ENCODE data around the gene PBX4.

Gene PBX4

GRCh38 chr19:19554074-19555023, 64.1 kb downstream of the PBX4 start:
- TF ChIP-seq SPI1 (IDR thresholded peaks at IDR 0.05; ENCODE audit: borderline replicate concordance, low read depth), result no peak
- TF ChIP-seq POLR2AphosphoS5 (IDR thresholded peaks at IDR 0.05; ENCODE audit: low read depth), result no peak
- TF ChIP-seq, protein P1, sequence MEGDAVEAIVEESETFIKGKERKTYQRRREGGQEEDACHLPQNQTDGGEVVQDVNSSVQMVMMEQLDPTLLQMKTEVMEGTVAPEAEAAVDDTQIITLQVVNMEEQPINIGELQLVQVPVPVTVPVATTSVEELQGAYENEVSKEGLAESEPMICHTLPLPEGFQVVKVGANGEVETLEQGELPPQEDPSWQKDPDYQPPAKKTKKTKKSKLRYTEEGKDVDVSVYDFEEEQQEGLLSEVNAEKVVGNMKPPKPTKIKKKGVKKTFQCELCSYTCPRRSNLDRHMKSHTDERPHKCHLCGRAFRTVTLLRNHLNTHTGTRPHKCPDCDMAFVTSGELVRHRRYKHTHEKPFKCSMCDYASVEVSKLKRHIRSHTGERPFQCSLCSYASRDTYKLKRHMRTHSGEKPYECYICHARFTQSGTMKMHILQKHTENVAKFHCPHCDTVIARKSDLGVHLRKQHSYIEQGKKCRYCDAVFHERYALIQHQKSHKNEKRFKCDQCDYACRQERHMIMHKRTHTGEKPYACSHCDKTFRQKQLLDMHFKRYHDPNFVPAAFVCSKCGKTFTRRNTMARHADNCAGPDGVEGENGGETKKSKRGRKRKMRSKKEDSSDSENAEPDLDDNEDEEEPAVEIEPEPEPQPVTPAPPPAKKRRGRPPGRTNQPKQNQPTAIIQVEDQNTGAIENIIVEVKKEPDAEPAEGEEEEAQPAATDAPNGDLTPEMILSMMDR (IDR thresholded peaks at IDR 0.05; ENCODE audit: insufficient read depth, low read length), result peak; percentile 78
- TF ChIP-seq GABPA (IDR thresholded peaks at IDR 0.05; ENCODE audit: low read depth), result no peak

DNA sequence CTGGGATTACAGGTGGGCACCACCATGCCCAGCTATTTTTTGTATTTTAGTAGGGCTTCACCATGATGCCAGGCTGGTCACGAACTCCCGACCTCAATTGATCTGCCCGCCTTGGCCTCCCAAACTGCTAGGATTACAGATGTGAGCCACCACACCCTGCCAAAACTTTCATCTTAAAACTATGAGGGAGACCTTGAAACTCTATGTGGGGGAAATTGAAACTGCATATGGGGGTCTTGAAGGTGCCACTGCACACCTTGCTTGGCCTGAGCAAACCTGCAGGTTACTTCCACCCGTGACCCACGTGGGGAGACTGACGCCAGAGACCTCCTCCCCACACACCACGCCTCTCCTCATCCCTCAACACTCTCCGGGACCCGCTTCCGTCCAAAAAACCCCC, 64.8 kb downstream of the PBX4 start:
- Histone ChIP-seq H3K27ac (replicated peaks) (no peak overlapping the region), H3K4me3 (replicated peaks; ENCODE audit: insufficient read depth, low read length) (no peak overlapping the region), H3K27me3 (ENCODE audit: insufficient read depth, poor library complexity, severe bottlenecking) (no peaks in the 10 kb centered on the region)
- no peak for DNase-seq (ENCODE audit: low read depth in 1 of 2, low spot score in 1 of 2)
- TF ChIP-seq, protein P1 (IDR thresholded peaks at IDR 0.05; ENCODE audit: insufficient read depth, low read length), result no peak
- TF ChIP-seq POLR2AphosphoS5 (IDR thresholded peaks at IDR 0.05; ENCODE audit: low read depth) (no peak), SPI1 (IDR thresholded peaks at IDR 0.05; ENCODE audit: borderline replicate concordance, low read depth) (no peak), GABPA (IDR thresholded peaks at IDR 0.05; ENCODE audit: low read depth) (no peak)
- TF ChIP-seq, protein P2, sequence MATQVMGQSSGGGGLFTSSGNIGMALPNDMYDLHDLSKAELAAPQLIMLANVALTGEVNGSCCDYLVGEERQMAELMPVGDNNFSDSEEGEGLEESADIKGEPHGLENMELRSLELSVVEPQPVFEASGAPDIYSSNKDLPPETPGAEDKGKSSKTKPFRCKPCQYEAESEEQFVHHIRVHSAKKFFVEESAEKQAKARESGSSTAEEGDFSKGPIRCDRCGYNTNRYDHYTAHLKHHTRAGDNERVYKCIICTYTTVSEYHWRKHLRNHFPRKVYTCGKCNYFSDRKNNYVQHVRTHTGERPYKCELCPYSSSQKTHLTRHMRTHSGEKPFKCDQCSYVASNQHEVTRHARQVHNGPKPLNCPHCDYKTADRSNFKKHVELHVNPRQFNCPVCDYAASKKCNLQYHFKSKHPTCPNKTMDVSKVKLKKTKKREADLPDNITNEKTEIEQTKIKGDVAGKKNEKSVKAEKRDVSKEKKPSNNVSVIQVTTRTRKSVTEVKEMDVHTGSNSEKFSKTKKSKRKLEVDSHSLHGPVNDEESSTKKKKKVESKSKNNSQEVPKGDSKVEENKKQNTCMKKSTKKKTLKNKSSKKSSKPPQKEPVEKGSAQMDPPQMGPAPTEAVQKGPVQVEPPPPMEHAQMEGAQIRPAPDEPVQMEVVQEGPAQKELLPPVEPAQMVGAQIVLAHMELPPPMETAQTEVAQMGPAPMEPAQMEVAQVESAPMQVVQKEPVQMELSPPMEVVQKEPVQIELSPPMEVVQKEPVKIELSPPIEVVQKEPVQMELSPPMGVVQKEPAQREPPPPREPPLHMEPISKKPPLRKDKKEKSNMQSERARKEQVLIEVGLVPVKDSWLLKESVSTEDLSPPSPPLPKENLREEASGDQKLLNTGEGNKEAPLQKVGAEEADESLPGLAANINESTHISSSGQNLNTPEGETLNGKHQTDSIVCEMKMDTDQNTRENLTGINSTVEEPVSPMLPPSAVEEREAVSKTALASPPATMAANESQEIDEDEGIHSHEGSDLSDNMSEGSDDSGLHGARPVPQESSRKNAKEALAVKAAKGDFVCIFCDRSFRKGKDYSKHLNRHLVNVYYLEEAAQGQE (IDR thresholded peaks at IDR 0.05; ENCODE audit: insufficient replicate concordance, low read depth), result no peak

More at GRCh38 chr19:19554074-19555023, 64.1 kb downstream of the PBX4 start:
- no peak overlapping the region for H3K4me3 ChIP-seq (replicated peaks; ENCODE audit: insufficient read depth, low read length)
- DNase-seq (ENCODE audit: low read depth in 1 of 2, low spot score in 1 of 2), result peak in 1 of 2 experiments; percentile 45
- H3K27ac ChIP-seq (replicated peaks), result no peak overlapping the region
- no peaks in the 10 kb centered on the region for H3K27me3 ChIP-seq (ENCODE audit: insufficient read depth, poor library complexity, severe bottlenecking)

DNA sequence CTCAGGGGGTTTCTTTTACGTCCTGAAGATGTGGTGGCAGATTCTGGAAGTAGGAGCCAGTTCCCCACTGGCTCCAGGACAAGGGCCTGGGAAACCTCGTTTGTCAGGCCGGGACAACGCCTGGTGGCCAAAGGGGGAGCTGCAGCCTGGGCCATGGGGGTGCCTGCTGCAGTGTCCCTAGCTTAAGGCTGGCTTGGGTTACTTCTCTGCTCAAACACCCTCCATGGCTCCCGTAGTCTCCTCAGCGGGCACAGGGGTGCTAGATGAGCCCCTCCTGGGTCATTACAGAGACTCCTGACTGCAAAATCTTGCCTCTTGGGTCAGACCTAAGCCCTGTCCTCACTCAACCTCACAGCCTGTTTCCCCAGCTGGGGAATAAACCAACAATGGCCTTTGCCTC, 65.7 kb downstream of the PBX4 start:
- no peak overlapping the region for H3K27ac ChIP-seq (replicated peaks)
- TF ChIP-seq POLR2AphosphoS5 (IDR thresholded peaks at IDR 0.05; ENCODE audit: low read depth), result no peak
- TF ChIP-seq, protein P1 (IDR thresholded peaks at IDR 0.05; ENCODE audit: insufficient read depth, low read length), result peak; percentile 28
- peak in 1 of 2 experiments; percentile 45 for DNase-seq (ENCODE audit: low read depth in 1 of 2, low spot score in 1 of 2)
- H3K27me3 ChIP-seq (ENCODE audit: insufficient read depth, poor library complexity, severe bottlenecking), result no peaks in the 10 kb centered on the region
- H3K4me3 ChIP-seq (replicated peaks; ENCODE audit: insufficient read depth, low read length), result no peak overlapping the region

DNA sequence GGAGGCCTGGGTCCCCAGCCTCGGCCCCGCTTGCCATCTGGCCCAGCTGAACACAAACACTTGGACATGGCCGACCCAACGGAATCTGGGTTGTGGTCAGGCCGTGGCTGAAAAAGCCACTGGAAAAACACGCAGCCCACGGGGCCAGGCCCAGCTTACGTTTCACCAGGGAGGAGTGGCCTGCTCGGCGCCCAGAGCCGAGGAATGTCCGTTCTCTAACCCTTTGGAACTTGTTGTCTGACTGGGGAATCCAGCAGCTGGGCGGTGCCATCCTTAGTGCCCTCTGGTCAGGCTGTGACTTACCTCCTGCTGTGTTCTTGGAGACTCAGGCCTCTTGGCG, 66.7 kb downstream of the PBX4 start:
- no peak for DNase-seq (ENCODE audit: low read depth in 1 of 2, low spot score in 1 of 2)
- no peak overlapping the region for H3K4me3 ChIP-seq (replicated peaks; ENCODE audit: insufficient read depth, low read length)
- H3K27ac ChIP-seq (replicated peaks), result no peak overlapping the region
- no peaks in the 10 kb centered on the region for H3K27me3 ChIP-seq (ENCODE audit: insufficient read depth, poor library complexity, severe bottlenecking)
- TF ChIP-seq, protein P1 (IDR thresholded peaks at IDR 0.05; ENCODE audit: insufficient read depth, low read length), result no peak
- TF ChIP-seq SPI1 (IDR thresholded peaks at IDR 0.05; ENCODE audit: borderline replicate concordance, low read depth) (no peak), POLR2AphosphoS5 (IDR thresholded peaks at IDR 0.05; ENCODE audit: low read depth) (no peak), GABPA (IDR thresholded peaks at IDR 0.05; ENCODE audit: low read depth) (no peak)
- TF ChIP-seq, protein P2 (IDR thresholded peaks at IDR 0.05; ENCODE audit: insufficient replicate concordance, low read depth), result no peak
